Stimulated activated CD4-positive, alpha-beta T cell treated with anti-CD3 and anti-CD28 coated beads, Interleukin-2, amount 100 ng/mL, for 24 hours (primary cell): ENCODE measurements around the gene PLS1.
A peak's percentile ranks its signal among the peaks of the same experiment; 100 is the strongest.
"Not testable (repeated sequence)": the region's sequence is repeated elsewhere in the genome, so short reads cannot be mapped to it uniquely, and the experiment has no call there.

ENCODE experiments used
- DNase-seq, 2 donors: peaks; one replicate each; pipeline ENCODE4 v3.0.0-alpha.2; 2020

PLS1 gene, protein sequence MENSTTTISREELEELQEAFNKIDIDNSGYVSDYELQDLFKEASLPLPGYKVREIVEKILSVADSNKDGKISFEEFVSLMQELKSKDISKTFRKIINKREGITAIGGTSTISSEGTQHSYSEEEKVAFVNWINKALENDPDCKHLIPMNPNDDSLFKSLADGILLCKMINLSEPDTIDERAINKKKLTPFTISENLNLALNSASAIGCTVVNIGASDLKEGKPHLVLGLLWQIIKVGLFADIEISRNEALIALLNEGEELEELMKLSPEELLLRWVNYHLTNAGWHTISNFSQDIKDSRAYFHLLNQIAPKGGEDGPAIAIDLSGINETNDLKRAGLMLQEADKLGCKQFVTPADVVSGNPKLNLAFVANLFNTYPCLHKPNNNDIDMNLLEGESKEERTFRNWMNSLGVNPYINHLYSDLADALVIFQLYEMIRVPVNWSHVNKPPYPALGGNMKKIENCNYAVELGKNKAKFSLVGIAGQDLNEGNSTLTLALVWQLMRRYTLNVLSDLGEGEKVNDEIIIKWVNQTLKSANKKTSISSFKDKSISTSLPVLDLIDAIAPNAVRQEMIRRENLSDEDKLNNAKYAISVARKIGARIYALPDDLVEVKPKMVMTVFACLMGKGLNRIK

DNA sequence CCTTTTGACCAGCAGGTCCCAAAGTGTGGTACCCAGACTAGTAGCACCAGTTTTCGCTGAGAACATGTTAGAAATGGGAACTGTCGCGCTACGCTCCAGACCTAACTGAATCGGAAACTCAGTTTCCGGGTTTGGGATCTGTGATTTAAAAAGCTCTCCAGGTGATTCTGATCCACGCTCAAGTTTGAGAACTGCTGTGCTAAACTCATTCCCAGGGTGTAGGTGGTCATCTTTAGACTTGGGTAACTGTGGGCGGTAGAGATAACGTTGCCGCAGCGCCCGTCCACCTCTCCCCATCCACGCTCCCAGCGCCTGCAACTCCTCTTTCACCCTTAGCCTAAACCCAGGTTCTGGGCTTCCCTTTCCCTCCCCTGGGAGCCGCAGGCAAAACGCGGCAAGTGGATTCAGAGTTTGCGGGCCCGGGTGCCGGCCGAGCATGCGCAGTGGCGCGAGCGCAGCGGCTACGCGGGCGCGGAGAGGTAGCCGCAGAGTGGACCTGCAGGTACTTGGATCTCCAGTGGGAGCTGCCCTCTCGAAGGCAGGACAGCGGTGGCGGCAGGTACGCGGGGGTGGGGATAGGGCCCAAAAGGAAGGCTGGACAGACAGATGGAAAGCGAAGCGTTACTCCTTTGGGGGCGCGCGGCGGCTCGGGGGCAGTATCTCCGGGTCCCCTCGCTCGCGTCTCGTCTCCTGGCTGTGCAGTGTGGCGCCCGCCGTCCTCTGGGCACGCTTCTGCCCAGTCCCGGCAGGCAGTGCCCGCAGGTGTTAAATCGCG lies at the start of gene PLS1:
TSS of gene PLS1 (plus strand) at position 443 of the 775 bp plus-strand sequence. CDS start 67,845 bp downstream, outside the sequence.
- DNase-seq: peak; percentile 86 to 87

DNA sequence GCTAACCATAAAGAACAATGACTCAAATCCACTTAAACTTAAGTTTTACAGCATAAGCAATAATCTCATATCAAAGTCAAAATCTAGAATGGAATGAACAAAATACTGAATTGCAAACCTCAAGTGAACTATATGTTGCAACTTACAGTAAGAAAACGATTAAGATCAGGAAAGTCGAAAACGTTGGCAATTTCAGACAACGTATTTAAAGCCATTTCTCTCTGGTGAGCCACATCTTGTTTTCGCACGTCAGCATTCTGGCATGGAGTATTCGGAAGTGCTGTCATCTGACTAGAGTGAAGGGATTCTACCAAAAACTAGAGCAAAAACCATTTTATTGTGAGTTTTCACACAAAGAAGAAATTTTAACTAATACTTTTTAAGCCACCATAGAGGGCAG lies 46.2 kb upstream of the PLS1 start:
- no peak for DNase-seq

DNA sequence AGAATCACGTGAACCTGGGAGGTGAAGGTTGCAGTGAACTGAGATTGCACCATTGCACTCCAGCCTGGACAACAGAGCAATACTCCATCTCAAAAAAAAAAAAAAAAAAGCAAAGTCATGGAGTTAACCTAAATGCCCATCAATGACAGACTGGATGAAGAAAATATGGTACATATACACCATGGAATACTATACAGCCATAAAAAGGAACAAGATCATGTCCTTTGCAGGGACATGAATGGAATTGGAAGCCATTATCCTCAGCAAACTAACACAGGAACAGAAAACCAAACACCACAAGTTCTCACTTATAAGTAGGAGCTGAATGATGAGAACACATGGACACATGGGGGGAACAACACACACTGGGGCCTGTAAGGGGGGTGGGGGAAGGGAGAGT lies 43.6 kb upstream of the PLS1 start:
- not testable (repeated sequence) for DNase-seq

DNA sequence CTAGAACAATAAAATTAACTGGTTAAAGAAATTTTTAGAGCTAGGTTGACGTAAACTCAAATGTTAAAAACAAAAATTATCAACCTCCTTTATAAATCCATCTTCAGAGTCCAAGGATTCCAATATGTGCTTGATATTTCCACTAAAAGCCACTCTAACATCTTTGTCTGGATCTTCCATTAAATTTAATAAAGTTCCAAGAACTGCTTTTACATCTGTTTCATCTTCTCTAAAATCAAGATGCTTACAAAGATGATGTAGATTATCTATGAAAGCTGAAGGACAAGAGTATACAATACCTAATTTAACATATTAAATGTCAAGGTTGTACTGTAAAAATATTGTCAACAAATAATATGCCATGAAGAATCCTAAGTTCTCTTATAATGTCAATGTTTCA lies 42.5 kb upstream of the PLS1 start:
- no peak for DNase-seq

DNA sequence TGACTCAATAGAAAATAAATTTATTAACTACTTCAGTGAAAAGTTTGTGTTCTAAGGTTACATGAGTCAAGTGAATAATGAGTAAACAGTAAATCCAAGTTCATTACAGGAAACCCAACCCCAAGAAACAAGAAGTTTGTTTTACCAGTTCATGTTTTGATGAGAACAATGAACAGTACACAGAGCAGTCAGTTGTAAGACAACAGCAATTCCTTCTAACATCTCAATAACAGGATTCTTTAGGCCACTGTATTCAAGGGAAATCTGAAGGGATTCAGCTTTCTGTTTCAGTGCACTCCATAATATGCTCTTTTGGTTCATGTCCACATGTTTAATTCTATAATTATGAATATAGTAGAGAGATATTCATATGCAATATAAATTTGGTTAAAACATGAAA lies 36.1 kb upstream of the PLS1 start:
- DNase-seq: no peak

DNA sequence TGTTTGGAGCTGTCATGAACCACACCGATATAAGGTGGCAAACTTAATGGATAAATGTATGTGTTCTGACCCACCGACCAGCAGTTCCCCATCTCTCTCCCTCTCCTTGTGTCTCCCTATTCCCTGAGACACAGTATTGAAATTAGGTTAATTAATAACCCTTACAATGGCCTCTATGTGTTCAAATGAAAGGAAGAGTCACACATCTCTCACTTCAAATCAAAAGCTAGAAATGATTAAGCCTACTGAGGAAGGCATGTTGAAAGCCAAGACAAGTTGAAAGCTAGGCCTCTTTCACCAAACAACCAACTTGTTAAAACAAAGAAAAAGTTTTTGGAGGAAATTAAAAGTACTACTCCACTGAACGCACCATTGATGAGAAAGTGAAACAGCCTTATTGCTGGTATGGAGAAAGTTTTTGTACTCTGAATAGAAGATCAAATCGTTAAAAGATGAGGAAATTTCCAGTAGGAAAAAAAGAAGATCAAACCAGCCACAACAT lies 32.6 kb upstream of the PLS1 start:
- no peak for DNase-seq

DNA sequence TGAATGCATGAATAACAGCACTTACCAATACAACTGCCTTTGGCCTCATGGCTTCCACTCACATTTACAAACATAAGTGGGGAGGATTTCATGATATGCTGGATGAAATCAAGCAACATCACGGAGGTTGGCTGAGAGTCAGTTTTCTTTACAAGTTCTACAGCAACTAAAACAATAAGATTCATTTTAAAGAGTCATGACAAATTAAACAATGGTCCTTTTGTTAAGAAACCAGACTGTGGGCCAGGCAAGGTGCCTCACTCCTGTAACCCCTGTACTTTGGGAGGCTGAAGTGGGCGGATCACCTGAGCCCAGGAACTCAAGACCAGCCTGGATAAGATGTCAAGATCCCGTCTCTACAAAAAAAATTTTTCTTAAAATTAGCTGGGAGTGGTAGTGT lies 30.1 kb upstream of the PLS1 start:
- DNase-seq: no peak

GRCh38 chr3:142568393-142569017 lies 27.7 kb upstream of the PLS1 start:
- no peak for DNase-seq

DNA sequence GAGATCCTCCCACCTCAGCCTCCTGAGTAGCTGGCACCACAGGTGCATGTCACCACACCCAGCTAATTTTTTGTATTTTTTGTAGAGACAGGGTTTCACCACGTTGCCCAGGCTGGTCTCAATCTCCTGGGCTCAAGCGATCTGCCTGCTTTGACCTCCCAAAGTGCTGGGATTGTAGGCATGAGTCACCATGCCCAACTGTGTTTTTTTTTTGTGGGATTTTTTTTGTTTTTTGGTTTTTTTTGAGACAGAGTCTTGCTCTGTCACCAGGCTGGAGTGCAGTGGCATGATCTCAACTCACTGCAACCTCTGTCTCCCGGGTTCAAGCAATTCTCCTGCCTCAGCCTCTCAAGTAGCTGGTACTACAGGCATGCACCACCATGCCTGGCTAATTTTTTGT lies 26.8 kb upstream of the PLS1 start:
- not testable (repeated sequence) for DNase-seq

DNA sequence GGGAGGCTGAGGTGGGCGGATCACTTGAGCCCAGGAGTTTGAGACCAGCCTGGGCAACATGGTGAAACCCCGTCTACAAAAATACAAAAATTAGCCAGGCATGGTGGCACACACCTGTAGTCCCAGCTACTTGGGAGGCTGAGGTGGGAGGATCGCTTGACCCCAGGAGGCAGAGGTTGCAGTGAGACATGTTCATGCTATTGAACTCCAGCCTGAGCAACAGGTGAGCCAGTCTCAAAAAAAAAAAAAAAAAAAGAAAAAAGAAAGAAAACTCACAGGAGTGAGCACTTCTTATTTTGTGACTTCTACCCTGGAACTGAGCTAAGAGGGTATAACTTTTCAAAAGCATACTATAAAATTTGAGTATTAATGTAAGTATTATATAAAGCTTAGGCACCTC lies 22.0 kb upstream of the PLS1 start:
- DNase-seq: not testable (repeated sequence)

DNA sequence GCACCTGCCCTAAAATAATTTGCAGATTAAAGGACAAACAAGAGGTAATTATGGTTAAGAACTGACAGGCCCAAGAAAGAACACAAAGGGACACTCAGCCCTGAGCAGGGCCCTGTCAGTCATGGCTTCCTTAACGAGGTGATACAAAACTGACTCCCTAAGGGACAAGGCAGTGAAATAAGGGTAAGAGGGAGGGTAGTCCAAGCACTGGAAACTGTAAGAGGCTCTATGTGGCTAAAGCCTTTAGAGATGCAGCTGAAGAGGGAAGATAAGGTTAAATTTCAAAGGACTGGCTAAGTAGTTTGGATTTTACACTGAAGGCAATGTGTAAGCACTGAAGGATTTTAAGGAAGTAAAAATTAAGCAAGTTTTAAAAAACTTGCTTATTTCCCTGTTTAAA lies 21.5 kb upstream of the PLS1 start:
- DNase-seq: no peak

DNA sequence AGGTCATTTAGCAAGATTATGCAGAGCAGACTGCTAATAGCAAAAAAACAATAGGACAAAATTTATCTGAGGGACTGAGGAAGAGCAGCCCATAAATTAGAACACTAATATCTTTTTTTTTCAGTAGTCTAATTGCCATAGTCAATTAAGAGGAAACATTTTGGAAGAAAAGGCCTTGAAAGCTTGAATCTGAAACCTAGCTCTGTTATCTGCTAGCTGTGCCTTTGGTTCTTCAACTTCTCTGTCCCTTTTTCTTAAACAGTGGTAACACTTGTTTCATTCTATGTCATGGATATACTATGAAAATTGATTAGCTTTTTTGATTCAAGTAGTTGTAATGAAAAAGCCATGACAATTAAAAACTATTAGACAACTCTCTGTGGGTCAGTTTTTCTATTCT lies 19.4 kb upstream of the PLS1 start:
- no peak for DNase-seq

DNA sequence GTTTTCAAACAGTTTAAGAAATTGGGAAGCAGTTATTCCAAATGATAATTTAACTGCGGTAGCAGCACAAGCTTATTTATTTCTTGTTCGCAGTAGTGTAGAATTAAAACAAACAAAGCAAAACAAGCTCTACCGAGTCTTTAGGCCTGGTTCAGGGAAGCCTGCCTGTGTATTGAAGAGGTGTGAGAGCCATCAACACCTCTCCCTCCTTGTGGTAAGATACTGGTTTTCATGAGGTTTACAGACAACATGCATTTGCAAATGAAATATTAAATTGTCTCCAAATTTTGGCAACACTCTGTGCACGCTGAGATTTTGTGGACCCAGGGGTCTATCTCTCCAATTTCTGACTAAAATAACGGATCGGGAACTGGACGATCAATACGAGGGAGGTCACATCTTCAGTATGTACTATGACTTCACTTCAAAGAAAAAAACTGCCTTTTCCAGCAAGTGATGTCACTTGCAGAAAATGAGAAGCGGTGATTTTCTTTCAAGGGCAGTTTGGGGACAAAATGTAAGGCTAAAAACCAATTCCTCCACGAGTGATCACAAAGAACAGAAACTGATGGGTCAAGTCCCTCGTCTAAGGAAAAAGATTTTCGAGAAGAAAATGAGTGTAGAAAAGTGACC lies 18.4 kb upstream of the PLS1 start:
- no peak for DNase-seq

- DNase-seq: peak; percentile 98
Observed at GRCh38 chr3:142578329-142579223, 17.6 kb upstream of the PLS1 start, which contains the start of gene ATR. TSS of gene ATR (minus strand) at chr3:142578733. CDS start at chr3:142578704, 29 bp downstream.

DNA sequence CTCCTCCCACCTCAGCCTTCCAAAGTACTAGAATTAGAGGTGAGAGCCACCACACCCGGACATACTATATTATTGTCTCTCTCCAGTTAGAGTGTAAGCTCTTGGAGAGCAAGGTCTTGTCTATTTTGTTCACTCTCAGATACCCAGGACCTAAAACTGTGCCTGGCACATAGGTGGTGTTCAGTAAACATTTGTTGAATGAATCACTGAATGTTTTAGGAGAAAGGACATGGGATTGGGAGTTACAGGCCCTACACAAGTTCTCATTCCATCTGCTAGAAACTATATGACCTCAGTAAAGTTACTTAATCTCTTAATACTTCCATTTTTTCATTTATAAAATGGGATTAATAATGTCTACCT lies 16.2 kb upstream of the PLS1 start:
- no peak for DNase-seq

DNA sequence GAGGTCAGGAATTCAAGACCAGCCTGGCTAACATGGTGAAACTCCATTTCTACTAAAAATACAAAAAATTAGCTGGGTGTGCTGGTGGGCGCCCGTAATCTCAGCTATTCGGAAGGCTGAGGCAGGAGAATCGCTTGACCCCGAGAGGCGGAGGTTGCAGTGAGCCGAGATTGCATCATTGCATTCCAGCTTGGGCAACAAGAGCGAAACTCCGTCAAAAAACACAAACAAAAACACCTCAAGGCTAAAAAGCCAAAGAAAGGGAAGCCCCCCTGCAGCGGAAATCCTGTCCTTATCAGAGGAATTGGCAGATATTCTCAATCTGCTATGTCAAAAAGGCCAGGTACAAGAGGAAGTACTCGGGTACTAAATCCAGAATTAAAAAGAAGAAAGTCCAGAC lies 15.1 kb upstream of the PLS1 start:
- DNase-seq: not testable (repeated sequence)

DNA sequence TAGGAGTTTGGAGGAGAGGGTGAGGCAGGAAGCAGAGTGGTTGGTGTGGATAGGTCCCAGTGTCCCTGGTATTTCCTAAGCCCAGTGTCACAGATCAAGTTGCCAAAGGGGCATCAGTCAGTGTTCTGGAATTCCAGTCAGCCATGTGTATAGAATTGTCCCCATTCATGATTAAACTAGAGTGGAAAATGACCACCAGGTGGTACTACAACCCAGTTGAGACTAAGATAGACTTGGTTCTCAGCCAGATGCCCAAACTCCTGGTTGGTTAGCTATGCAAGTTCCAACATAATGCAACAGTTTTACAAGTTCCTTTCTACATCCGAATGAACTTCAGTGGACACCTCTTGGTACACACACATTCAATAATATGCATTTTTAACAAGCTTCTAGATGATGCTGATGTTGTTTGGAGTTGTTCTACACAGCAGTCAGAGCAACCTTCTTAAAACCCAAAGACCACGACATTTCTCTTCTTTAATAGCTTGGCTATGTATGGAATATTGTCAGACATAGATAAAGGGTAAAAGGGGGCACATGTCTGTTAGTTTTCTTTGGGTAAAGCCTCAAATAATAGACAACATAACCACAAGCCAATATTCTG lies 9.3 kb upstream of the PLS1 start:
- DNase-seq: no peak

DNA sequence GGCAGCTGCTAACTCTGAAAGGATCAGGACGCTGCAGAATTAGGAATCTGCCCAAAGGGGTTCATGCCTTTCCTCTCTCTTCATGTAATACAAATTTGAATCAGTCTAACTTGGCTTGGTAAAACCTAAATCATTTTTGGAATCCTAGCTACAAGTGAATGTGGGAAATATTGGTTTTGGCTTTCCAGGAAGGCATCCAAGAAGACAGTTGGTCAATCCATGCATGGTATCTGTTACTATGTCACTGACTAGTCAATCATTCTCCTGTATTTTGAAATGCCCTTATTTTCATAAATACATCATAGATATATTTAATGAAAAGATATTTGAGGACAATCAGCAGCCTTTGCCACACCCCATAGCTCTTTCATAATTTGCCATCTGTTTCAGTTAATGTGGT lies 7.5 kb upstream of the PLS1 start:
- no peak for DNase-seq

DNA sequence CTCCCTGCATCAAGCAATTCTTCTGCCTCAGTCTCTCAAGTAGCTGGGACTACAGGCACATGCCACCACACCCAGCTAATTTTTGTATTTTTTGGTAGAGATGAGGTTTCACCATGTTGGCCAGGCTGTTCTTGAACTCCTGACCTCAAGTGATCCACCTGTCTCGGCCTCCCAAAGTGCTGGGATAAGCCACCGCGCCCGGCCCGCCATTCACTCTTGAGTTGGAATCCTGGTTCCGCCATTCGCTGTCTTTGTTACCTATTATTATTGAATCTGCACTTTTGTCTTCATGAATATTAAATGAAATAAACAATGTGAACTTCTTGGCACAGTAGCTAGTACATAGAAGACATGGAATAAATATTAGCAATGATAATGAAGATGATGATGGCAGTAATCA lies 3.9 kb upstream of the PLS1 start:
- not testable (repeated sequence) for DNase-seq

DNA sequence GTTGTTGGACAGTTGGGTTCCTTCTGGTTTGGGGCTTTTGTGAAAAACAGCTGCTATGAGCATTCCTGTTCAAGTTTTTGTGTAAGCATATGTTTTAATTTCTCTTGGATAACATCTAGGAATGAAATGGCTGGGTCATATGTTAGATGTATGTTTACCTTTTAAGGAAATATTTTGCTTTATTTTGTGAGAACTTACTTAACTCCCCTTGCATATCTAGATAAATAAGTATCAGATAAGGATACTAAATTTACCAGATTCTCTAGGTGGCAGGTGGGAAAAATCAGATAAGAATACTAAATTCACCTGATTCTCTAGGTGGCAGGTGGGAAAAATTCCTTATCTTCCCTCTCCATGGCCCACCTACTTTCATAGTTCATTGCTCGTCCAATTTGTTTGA lies 1.1 kb upstream of the PLS1 start:
- no peak for DNase-seq

- DNase-seq: no peak
Observed at GRCh38 chr3:142595581-142595950, 627 bp upstream of the PLS1 start.
